ENCODE measurements around the gene CDH9.
A peak's percentile ranks its signal among the peaks of the same experiment; 100 is the strongest.

Gene CDH9

GRCh38 chr5:27021471-27021870 lies 16.9 kb downstream of the CDH9 start:
- H3K27ac ChIP-seq (ENCODE audit: extremely low read depth, low read depth, low read length): no peak overlapping the region
- no peaks in the 10 kb centered on the region for H3K4me1 ChIP-seq (ENCODE audit: control insufficient read depth, insufficient read depth, low read length)
- ChIA-PET CTCF (no interaction called here), POLR2A (no interaction called here)
- TF ChIP-seq KLF1 (tag by site-specific recombination; IDR thresholded peaks at IDR 0.05) (no peak), ZNF280D (tag by site-specific recombination; IDR thresholded peaks at IDR 0.05) (no peak), ZNF677 (tag by site-specific recombination; IDR thresholded peaks at IDR 0.05) (no peak), ZNF24 (tag by site-specific recombination; IDR thresholded peaks at IDR 0.05) (no peak), ZNF362 (tag by site-specific recombination; IDR thresholded peaks at IDR 0.05) (no peak), ZNF658 (tag by site-specific recombination; IDR thresholded peaks at IDR 0.05) (no peak), ZBTB48 (tag by site-specific recombination; IDR thresholded peaks at IDR 0.05) (no peak), ZNF37A (tag by site-specific recombination; IDR thresholded peaks at IDR 0.05) (no peak), TCF7L2 (IDR thresholded peaks at IDR 0.05; ENCODE audit: borderline replicate concordance, low read depth, low read length) (no peak), ZNF18 (tag by site-specific recombination; IDR thresholded peaks at IDR 0.05) (no peak), ZSCAN5A (tag by site-specific recombination; IDR thresholded peaks at IDR 0.05) (no peak), ZNF692 (tag by site-specific recombination; IDR thresholded peaks at IDR 0.05) (no peak), ZBTB1 (tag by site-specific recombination; IDR thresholded peaks at IDR 0.05) (no peak), ZNF311 (tag by site-specific recombination; IDR thresholded peaks at IDR 0.05; ENCODE audit: borderline replicate concordance) (no peak)
- no peak overlapping the region for H3K4me3 ChIP-seq (ENCODE audit: low read depth, low read length)
- no peaks in the 10 kb centered on the region for H3K36me3 ChIP-seq (ENCODE audit: control insufficient read depth in 2 of 2, insufficient read depth in 1 of 2, low read length in 2 of 2)
- no peaks in the 10 kb centered on the region for H3K9me3 ChIP-seq (ENCODE audit: control insufficient read depth, insufficient read depth, low read depth, low read length)

GRCh38 chr5:27020973-27021372 lies 17.4 kb downstream of the CDH9 start:
- TF ChIP-seq ZNF654 (tag by site-specific recombination; IDR thresholded peaks at IDR 0.05; ENCODE audit: low read depth): peak; percentile 31
- TF ChIP-seq ZNF366 (tag by site-specific recombination; conservative IDR thresholded peaks at IDR 0.05): no peak
- Histone ChIP-seq H3K36me3 (ENCODE audit: control insufficient read depth in 2 of 2, insufficient read depth in 1 of 2, low read length in 2 of 2) (no peaks in the 10 kb centered on the region), H3K4me3 (ENCODE audit: low read depth, low read length) (no peak overlapping the region), H3K9me3 (ENCODE audit: control insufficient read depth, insufficient read depth, low read depth, low read length) (no peaks in the 10 kb centered on the region), H3K4me1 (ENCODE audit: control insufficient read depth, insufficient read depth, low read length) (no peaks in the 10 kb centered on the region), H3K27ac (ENCODE audit: extremely low read depth, low read depth, low read length) (no peak overlapping the region)
- ChIA-PET POLR2A (no interaction called here), CTCF (interaction anchor here (0.7 kb wide), 1 partner anchor 1557 kb away, joined by 5 read pairs; no protein-coding TSS in a partner anchor)

Measured in HEK293 (cell line).